HG02623 (cell line): ENCODE data around the gene NRAP.

ENCODE experiments used
- ATAC-seq: cut with Tn5 transposase; IDR thresholded peaks from one replicate; pipeline ENCODE4 v1.9.1; 2021; ENCODE audit warnings: moderate library complexity; ENCODE audit not compliant: unreplicated experiment

The NRAP gene

DNA sequence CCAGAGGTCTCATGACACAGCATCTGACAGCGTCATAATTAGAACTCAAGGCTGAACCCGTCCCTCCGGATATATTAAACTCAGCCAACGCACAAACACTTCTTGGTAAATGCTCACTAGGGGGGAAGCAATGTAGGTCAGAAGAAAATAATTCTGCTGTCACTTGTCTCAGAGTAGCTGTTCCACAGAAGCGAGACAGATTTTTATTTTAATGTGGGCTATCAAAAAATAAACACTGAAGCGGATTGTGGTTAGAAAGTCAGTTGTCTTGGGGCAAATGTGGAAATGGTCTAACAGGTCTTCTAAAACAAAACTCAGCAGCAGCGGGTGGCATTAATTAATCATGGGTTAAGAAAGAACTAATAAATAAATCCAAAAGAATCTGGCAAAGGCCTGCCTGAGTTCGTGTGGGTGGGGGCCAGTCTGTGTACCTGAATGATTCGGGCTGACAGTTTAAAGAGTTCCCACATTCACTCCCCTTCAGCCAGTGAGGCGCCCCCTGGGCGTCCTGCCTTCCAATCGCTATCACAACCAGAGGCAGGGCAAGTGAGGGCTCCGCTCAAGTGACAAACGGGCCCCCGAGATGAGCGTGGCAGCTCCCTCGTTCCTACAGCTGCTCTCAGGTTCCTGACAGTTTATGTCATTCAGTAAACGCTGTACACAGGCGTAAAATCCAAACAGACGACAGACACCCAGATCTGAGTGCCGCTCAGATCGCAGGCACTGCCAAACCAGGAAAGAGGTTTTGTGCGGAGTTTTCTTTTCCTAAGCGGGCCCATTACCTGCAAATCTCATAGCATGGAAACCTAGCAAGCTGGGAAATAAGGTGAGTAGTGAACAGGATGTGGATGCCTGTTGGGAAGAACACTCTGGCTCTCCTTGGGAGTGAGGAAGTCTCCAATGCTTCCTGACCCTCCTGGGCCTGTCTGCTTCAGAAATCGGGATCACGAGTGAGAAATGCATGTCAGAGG, 52.9 kb downstream of the NRAP start:
- no peak for ATAC-seq

DNA sequence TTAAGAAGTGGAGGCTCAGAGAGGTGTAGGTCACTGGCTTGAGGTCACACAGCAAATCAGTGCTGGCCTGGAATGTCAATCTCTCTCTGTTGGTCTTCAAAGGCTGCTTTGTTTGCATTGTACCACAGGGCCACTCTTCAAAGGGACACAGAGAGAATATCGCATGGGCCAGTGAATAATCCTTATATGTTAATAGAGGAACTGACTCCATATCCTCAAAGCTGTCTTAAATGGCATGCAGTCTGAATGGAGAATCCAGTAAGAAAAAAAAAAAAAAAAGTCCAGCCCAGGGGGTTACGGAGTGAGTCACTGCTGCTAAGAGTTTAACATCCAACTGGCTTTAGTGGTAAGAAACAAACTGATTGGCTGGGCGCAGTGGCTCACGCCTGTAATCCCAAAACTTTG, 54.1 kb downstream of the NRAP start:
- no peak for ATAC-seq

DNA sequence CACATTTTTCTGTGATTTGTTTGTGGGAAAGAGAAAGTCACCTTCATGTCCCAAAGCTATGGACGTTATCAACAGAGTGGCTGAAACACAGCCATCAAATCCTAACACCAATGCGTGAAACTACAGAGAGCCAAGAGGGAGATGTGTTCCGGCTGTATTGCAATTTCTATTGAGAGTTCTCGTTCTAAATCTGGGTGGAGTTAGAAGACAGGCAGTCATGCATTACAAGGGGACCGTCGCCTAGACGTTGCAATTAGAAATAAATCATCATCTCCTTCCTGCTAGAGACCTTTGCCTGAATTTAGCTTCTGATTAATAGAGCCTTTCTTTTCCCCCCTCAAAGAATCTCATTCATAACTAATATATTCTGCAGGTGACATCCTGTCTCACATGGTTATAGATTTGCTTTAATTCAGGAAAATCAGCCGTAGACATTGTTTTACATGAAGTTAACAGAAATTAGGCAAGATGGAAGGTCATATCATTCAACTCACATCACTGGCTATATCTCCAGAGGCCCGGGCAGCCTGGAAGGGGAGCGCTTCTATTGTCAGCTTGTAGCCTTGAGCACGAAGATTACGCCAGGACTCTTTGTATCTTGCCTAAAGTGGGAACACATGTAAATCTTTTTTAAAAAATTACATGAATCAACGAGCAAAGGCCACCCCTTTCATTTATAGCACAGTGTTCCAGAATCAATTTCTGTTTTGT, 58.4 kb downstream of the NRAP start:
- no peak for ATAC-seq

GRCh38 chr10:113604572-113604971, 59.3 kb downstream of the NRAP start:
- ATAC-seq: no peak

DNA sequence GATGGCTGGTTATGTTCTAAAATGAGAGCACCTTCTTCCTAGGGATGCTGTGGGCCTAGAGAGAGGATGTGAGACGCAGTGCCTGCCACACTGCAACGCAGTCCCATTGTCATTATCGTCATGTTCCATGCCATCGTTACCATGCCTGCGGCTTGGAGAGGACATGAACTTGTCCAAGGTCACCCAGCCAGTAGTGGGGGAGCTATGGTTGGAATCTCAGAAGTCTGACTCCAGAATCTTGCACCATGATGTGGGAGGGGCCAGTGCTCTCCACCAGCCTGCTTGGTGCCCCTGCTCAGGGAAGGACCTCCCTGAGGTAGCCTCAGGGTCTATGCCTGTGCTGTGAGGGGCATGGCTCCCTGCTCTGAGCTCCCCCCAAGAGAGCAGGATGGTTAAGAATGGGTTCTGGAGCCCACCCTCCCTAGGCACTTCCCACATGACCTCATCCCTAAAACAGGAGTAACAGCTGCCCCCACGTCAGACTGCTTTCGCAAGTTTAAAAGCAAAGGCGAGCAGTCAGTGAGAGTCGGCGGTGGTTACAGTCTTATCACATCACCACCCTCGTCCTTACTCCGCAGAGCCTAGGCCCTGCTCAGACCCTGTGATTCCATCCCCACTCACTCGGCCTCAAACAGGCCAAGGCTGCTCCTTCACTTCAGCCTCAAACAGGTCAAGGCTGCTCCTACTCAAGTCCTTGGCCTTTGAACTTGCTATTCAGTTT, 60.6 kb downstream of the NRAP start:
- ATAC-seq: no peak

DNA sequence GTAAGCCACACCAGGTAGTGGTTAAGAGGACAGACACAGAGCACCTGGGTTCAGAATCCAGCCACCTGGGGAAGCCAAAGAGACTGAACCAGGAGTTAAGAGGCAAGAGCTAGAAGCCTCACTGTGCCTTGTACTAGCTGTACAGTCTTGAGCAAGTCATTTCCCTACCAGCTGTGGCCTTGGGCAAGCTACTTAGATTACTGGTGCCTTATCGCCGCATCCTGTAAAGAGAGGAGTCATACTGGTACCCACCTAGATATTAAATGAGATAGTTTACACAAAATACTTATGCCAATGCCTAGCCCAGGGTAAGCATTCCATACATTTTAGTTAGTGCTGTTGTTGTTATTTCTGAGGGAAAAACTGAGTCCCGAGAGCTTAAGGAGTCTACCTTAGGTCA, 63.3 kb downstream of the NRAP start:
- ATAC-seq: no peak

- no peak for ATAC-seq
These were observed 69.2 kb downstream of the NRAP start for GRCh38 chr10:113594652-113595051.

DNA sequence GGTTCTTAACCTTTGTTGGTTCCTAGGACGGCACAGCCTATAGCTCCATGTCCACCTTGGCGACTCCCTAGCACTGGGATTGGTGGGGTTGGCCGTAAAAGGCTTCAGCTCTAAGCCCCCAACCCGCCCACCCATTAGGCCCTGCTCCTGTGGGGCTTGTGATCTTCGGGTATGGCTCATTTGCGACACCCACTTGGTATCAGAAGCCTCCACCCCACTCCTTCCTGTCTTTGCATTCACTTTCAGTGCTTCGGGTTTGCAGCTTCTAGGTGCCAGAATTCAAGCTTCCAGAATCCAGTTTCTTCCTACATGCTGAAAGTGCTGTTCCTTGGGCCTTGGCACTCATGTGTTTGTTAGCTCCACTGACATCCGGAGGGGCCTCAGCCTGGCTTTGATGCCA, 71.5 kb downstream of the NRAP start:
- ATAC-seq: no peak

- no peak for ATAC-seq
These were observed 73.3 kb downstream of the NRAP start for GRCh38 chr10:113590581-113590980.

- no peak for ATAC-seq
These were observed 74.6 kb downstream of the NRAP start for GRCh38 chr10:113589201-113589770.

- no peak for ATAC-seq
These were observed 77.9 kb downstream of the NRAP start for GRCh38 chr10:113585949-113586348.

DNA sequence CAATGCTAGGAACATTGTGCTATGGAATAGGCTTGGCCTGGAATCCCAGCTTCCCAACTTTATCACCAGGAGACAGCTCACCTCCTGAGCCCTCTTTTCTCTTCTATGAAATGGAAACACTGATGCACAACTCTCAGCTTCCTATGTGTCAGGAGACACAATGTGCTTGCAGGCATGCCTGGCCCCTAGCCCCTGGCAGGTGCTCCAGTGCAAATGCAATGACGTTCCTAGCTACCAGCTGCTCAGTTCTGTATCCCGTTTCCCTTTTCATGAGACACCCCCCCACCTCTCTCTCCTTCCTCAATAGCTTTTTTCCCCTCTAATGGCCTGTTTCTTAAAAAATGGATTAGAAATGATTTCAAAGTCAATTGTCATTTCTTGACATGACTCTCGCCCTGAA, 80.3 kb downstream of the NRAP start:
- no peak for ATAC-seq

DNA sequence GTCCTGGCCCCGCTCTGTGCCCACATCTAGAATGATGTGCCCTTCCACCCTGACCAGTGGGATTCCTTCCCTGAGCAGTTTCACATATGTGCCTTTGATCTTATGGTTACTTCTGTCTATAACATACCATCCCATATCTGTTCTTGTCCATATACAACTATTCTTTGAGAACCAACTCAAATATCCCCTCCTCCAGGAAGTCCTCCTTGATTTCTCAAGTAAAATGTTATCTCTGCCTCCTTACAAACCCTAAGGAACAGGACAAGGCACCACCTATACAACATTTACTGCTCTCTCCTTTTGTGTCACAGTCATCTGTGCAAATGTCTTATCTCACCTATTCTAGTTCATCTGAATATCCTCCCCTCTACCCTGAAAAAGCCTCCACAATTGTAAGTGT, 82.7 kb downstream of the NRAP start:
- ATAC-seq: no peak

GRCh38 chr10:113578773-113579172, 85.1 kb downstream of the NRAP start:
- no peak for ATAC-seq

GRCh38 chr10:113576852-113577251, 87.0 kb downstream of the NRAP start:
- no peak for ATAC-seq

GRCh38 chr10:113573368-113573767, 90.5 kb downstream of the NRAP start:
- no peak for ATAC-seq

DNA sequence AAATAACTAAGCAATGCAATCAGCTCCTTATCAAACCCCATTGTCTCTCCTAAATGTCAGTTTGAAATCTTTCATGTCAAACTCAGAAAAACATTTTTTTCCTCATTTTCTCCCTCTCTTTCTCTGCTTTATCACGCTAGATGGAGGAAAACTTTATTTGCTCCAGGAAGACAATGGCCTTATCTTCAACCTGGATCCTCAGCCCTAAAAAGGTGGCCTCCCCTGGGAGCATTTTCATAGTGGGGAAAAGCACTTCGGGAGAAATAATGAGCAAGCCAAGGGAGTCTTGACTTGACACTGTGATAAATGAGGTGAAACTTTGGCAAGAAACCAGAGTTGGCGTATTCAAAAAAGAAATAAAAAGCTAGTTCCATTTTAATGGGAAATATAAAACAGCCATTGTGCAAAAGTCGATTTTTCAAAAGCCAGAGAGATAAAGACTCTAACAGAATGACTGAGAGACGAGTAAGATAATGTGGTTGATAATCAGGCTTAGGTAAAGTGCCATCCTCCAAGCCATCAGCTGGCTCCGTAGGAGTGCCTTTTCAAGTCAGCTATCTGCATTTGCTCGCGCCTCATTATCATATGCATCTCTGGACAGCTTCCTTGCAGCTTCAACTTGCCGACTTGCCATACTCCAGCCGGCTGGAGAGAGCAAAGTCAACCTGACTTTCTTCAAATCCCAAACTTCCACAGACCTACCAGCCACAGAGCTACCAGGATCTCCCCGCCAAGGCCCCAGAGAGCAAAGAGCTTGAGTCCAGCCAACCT, 91.1 kb downstream of the NRAP start:
- ATAC-seq: no peak

DNA sequence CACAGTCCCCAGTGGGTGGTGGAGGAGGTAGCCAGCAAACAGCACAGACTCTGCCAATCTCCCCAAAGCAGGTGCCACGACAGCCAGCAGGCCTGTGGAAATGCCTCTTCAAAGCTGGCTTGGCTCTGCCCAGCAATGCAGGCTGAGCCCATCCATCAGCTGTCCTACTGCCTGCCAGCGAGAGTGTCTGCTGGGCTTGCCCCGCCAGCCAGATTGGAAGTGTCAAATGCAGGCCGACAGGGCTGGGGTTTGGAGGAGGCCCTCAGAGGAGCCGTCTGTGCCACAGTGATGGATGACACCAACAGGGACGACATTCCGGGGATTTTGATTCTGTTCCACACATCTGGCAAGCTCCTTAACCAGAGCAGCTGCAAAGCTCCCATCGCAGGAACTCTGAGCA, 94.3 kb downstream of the NRAP start:
- no peak for ATAC-seq

DNA sequence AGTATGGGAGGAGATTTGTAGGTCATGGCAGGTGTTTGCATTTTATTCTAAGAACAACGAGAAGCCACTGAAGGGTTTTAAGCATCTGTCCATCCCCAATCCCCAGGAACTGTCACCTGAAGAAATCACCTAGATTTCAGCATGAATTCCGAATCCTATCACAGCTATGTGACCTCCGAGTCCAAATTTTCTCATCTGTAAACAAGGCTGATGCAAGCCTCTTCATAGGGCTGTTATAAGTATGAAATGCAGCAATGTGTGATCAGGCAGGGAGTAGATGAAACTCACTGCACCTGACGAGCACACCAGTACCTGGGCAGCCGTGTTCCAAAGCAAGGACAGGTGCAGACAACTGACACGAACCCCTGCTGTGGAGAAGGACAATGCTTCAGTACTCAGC, 97.0 kb downstream of the NRAP start:
- no peak for ATAC-seq

- ATAC-seq: no peak
These were observed 98.5 kb downstream of the NRAP start for GRCh38 chr10:113565364-113565763.
